OCI-LY1 (cell line): ENCODE results near the gene GPR52.

Source experiments
- H2AFZ ChIP-seq: fragments of 200-600 bp; sonication (generic), shearing (Covaris generic); 2 replicates; pipeline ENCODE4 v1.6.0; 2014; ENCODE audit warnings: antibody characterized with exemption, mild to moderate bottlenecking, low read length
- H3F3A ChIP-seq: fragments of 200-600 bp; sonication (generic), shearing (Covaris generic); 2 replicates; pipeline ENCODE4 v1.6.0; 2014; ENCODE audit warnings: mild to moderate bottlenecking, antibody characterized with exemption, low read length, moderate library complexity; ENCODE audit not compliant: insufficient read depth
- H3K27ac ChIP-seq: fragments of 200-600 bp; sonication (generic); 2 replicates; pipeline ENCODE4 v1.5.1; 2014; ENCODE audit warnings: low read length, mixed run types, mild to moderate bottlenecking, low read depth; ENCODE audit not compliant: poor library complexity, severe bottlenecking
- H3K27me3 ChIP-seq: fragments of 200-600 bp; sonication (generic); 2 replicates; pipeline ENCODE4 v1.6.0; 2014; ENCODE audit warnings: antibody characterized with exemption, mild to moderate bottlenecking, low read length, moderate library complexity; ENCODE audit not compliant: insufficient read depth
- H3K36me3 ChIP-seq: fragments of 200-600 bp; sonication (generic); 2 replicates; pipeline ENCODE4 v1.6.1; 2014; ENCODE audit warnings: mild to moderate bottlenecking, antibody characterized with exemption, low read length, moderate library complexity, mixed read lengths; ENCODE audit not compliant: insufficient read depth
- H3K4me1 ChIP-seq: fragments of 200-600 bp; sonication (generic); 2 replicates; pipeline ENCODE4 v1.5.1; 2014; ENCODE audit warnings: mild to moderate bottlenecking, low read length, moderate library complexity; ENCODE audit not compliant: insufficient read depth, severe bottlenecking
- H3K4me2 ChIP-seq: fragments of 200-600 bp; sonication (generic), shearing (Covaris generic); 2 replicates; pipeline ENCODE4 v1.6.1; 2014; ENCODE audit warnings: low read length
- H3K4me3 ChIP-seq: fragments of 200-600 bp; sonication (generic); 2 replicates; pipeline ENCODE4 v1.5.1; 2014; ENCODE audit warnings: low read length, low read depth, mild to moderate bottlenecking, mixed read lengths; ENCODE audit not compliant: poor library complexity, severe bottlenecking
- H3K79me2 ChIP-seq: fragments of 200-600 bp; shearing (Covaris generic); 2 replicates; pipeline ENCODE4 v1.6.1; 2016; ENCODE audit warnings: mixed run types, low read length, mixed read lengths; ENCODE audit not compliant: insufficient read depth
- H3K9ac ChIP-seq: fragments of 200-600 bp; sonication (generic), shearing (Covaris generic); 2 replicates; pipeline ENCODE4 v1.6.1; 2014; ENCODE audit warnings: mild to moderate bottlenecking, low read length, mixed read lengths
- H3K9me2 ChIP-seq: fragments of 200-600 bp; sonication (generic), shearing (Covaris generic); 2 replicates; pipeline ENCODE4 v1.6.1; 2014; ENCODE audit warnings: low read depth, mild to moderate bottlenecking, low read length, mixed read lengths
- H3K9me3 ChIP-seq: fragments of 200-600 bp; shearing (Covaris generic); 2 replicates; pipeline ENCODE4 v1.6.1; 2014; ENCODE audit warnings: low read length, mixed read lengths
- H4K20me1 ChIP-seq: fragments of 200-600 bp; sonication (generic), shearing (Covaris generic); 2 replicates; pipeline ENCODE4 v1.6.0; 2016; ENCODE audit warnings: mild to moderate bottlenecking, low read length; ENCODE audit not compliant: insufficient read depth
- EZH2 ChIP-seq: fragments of 200-600 bp; sonication (generic), shearing (Covaris generic); IDR thresholded peaks from 2 replicates; pipeline ENCODE4 v1.8.0; 2017; ENCODE audit warnings: borderline replicate concordance, mixed run types, mild to moderate bottlenecking, antibody characterized with exemption, low read length, moderate library complexity, mixed read lengths
- TF ChIP-seq, protein P1 (sequence below): fragments of 200-600 bp; sonication (generic), shearing (Covaris generic); IDR thresholded peaks from 2 replicates; pipeline ENCODE4 v1.5.1; 2017; ENCODE audit warnings: mild to moderate bottlenecking, antibody characterized with exemption, low read length, moderate library complexity, mixed read lengths

Gene GPR52, protein sequence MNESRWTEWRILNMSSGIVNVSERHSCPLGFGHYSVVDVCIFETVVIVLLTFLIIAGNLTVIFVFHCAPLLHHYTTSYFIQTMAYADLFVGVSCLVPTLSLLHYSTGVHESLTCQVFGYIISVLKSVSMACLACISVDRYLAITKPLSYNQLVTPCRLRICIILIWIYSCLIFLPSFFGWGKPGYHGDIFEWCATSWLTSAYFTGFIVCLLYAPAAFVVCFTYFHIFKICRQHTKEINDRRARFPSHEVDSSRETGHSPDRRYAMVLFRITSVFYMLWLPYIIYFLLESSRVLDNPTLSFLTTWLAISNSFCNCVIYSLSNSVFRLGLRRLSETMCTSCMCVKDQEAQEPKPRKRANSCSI

DNA sequence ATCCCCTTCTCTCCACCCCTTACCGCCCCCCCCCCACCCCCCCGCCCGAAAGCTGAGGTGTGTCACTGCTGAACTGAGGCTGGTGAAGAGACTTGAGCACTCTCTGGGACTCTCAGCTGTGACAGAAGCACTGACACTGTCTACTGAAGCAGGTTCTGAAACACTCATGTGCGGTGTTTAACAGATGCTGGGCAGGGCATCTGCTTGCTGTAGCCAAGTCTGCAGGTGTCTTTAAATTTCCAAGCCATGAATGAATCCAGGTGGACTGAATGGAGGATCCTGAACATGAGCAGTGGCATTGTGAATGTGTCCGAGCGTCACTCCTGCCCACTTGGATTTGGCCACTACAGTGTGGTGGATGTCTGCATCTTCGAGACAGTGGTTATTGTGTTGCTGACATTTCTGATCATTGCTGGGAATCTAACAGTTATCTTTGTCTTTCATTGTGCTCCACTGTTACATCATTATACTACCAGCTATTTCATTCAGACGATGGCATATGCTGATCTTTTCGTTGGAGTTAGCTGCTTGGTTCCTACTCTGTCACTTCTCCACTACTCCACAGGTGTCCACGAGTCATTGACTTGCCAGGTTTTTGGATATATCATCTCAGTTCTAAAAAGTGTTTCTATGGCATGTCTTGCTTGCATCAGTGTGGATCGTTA lies at the start of gene GPR52:
GPR52 (plus strand) TSS at position 99 of the 665 bp plus-strand sequence; CDS start at position 247, 148 bp downstream.
- Histone ChIP-seq H3K27ac (no peak within 1 kb of the TSS), H3K36me3 (peaks cover 10% of the 10 kb centered on the region; the same call in 1 of the 2 replicates)

DNA sequence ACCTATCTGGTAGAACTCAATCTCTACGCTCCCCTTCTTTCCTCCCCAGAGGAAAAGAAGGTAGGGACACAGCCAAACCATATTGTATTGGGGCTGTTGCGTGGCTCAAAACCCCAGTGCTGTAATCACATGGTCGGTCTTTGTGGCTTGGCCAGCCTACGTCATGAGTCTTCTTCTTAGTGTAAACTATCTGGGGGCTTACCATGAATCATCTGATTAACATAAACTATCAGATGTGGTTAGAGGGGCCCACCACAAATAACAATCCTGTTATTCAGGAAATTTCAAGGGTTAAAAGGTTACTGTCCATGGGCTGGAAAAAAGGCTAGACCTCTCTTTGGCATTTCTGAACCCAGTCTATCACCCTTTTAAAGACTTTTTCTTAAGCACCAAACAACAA lies 49.5 kb upstream of the GPR52 start:
- H3K9ac ChIP-seq, result no peak overlapping the region
- peaks cover 75% of the 10 kb centered on the region for H3K36me3 ChIP-seq
- H3K4me1 ChIP-seq, result no peaks in the 10 kb centered on the region
- H3K4me2 ChIP-seq, result no peak overlapping the region
- no peak overlapping the region for H2AFZ ChIP-seq
- no peaks in the 10 kb centered on the region for H3K27me3 ChIP-seq
- H3F3A ChIP-seq, result no peaks in the 10 kb centered on the region
- no peak overlapping the region for H3K4me3 ChIP-seq
- H3K27ac ChIP-seq, result no peak overlapping the region
- no peaks in the 10 kb centered on the region for H3K9me2 ChIP-seq
- H3K9me3 ChIP-seq, result no peaks in the 10 kb centered on the region
- TF ChIP-seq EZH2, result no peak
- TF ChIP-seq, protein P1, sequence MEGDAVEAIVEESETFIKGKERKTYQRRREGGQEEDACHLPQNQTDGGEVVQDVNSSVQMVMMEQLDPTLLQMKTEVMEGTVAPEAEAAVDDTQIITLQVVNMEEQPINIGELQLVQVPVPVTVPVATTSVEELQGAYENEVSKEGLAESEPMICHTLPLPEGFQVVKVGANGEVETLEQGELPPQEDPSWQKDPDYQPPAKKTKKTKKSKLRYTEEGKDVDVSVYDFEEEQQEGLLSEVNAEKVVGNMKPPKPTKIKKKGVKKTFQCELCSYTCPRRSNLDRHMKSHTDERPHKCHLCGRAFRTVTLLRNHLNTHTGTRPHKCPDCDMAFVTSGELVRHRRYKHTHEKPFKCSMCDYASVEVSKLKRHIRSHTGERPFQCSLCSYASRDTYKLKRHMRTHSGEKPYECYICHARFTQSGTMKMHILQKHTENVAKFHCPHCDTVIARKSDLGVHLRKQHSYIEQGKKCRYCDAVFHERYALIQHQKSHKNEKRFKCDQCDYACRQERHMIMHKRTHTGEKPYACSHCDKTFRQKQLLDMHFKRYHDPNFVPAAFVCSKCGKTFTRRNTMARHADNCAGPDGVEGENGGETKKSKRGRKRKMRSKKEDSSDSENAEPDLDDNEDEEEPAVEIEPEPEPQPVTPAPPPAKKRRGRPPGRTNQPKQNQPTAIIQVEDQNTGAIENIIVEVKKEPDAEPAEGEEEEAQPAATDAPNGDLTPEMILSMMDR, result no peak
- no peaks in the 10 kb centered on the region for H4K20me1 ChIP-seq
- H3K79me2 ChIP-seq, result no peaks in the 10 kb centered on the region

More for the DNA sequence above, at the start of gene GPR52:
- Histone ChIP-seq H3F3A (no peaks in the 10 kb centered on the region), H3K4me3 (no peak within 1 kb of the TSS), H3K4me1 (peaks cover 5% of the 10 kb centered on the region), H4K20me1 (no peaks in the 10 kb centered on the region), H3K9me2 (no peaks in the 10 kb centered on the region), H3K4me2 (no peak within 1 kb of the TSS), H3K79me2 (no peaks in the 10 kb centered on the region), H3K9me3 (no peaks in the 10 kb centered on the region), H2AFZ (no peak within 1 kb of the TSS), H3K27me3 (no peaks in the 10 kb centered on the region), H3K9ac (no peak within 1 kb of the TSS)
- TF ChIP-seq, protein P1, result no peak
- no peak for TF ChIP-seq EZH2

DNA sequence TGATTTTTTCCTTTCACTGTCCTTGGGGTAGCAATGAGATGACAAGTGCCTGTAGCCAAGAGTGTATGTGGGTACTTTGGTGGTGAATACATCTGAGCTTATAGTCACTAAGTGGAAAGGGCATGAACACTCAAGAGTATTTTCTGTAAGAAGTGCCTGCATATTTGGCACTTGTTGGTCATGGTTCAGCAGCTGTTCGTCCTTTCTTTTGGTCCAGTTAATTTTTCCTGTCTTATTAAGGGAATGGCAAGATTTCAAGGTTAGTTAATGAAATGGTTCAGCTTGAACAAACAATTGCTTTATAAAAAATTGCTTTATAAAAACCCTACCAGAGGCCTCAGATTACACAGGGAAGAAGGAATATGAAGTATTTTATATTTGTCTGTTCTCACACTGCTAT lies 48.6 kb upstream of the GPR52 start:
- no peak overlapping the region for H2AFZ ChIP-seq
- no peak overlapping the region for H3K4me2 ChIP-seq
- no peaks in the 10 kb centered on the region for H3K9me2 ChIP-seq
- no peaks in the 10 kb centered on the region for H3K9me3 ChIP-seq
- TF ChIP-seq, protein P1, result no peak
- no peaks in the 10 kb centered on the region for H4K20me1 ChIP-seq
- H3K4me3 ChIP-seq, result no peak overlapping the region
- H3K9ac ChIP-seq, result no peak overlapping the region
- no peaks in the 10 kb centered on the region for H3F3A ChIP-seq
- no peak overlapping the region for H3K27ac ChIP-seq
- H3K36me3 ChIP-seq, result peaks cover 66% of the 10 kb centered on the region
- no peaks in the 10 kb centered on the region for H3K27me3 ChIP-seq
- H3K79me2 ChIP-seq, result no peaks in the 10 kb centered on the region
- H3K4me1 ChIP-seq, result no peaks in the 10 kb centered on the region
